K562 (cell line): Measurements from ENCODE around the gene HNRNPA3. TPM values are rescaled to one million over a fixed set of nuclear protein-coding genes. Genes with fewer than 3 reads are reported as not detected.

Source experiments
- ATAC-seq: fragments of 200-7000 bp; cut with Tn5 transposase; 3 replicates; pipeline ENCODE4 v1.9.1; 2020; ENCODE audit warnings: moderate library complexity
- BruUV-seq: library from RNA; stranded (reverse); fragments of 400-500 nt; replicated peaks from 2 replicates; lab custom pipeline; 2021; lab: Mats Ljungman, UMichigan
- CTCF ChIA-PET: fragments of 300-600 bp; formaldehyde crosslinking; extraction: SDS; loops from one replicate; lab custom pipeline; 2021; ENCODE audit warnings: low intra/inter-chr PET ratio; lab: Yijun Ruan, JAX
- POLR2A ChIA-PET: fragments of 300-600, 350-650 bp; sonication (Branson Sonifier 250); formaldehyde crosslinking; extraction: SDS; loops from one replicate; lab custom pipeline; 2021; ENCODE audit warnings: antibody characterized with exemption, inconsistent platforms; lab: Yijun Ruan, JAX
- DNase-seq, 4 experiments: peaks; one replicate each; pipeline versions ENCODE4 v3.0.0 to v3.0.0-alpha.2; 2011 to 2018; ENCODE audit warnings: low spot score in 3 of 4, mixed read lengths in 3 of 4; ENCODE audit errors: extremely low read depth in 1 of 4
- FAIRE-seq: peaks from 2 replicates; lab custom pipeline; 2011; peaks lifted over from hg19 to GRCh38; lab: Jason Lieb, UNC
- H2AFZ ChIP-seq: 2 replicates; pipeline ENCODE4 v1.6.0; 2011; ENCODE audit warnings: low read depth, low read length, control low read depth, inconsistent platforms
- H3K27ac ChIP-seq: fragments of 200-600 bp; 3 replicates; pipeline ENCODE4 v1.8.0; 2011; ENCODE audit warnings: low read depth, mild to moderate bottlenecking, control low read depth, inconsistent platforms, low read length, moderate library complexity, mixed read lengths; ENCODE audit errors: extremely low read depth
- H3K27me3 ChIP-seq, 2 experiments: fragments of 300-600 bp in 1 of 2; 2 replicates in 1 of 2; 3 replicates in 1 of 2; pipeline versions ENCODE4 v1.6.0 to v1.8.0; 2011; ENCODE audit warnings: inconsistent platforms in 2 of 2, low read length in 2 of 2, mild to moderate bottlenecking in 1 of 2, mixed read lengths in 1 of 2, moderate library complexity in 1 of 2; ENCODE audit not compliant: control insufficient read depth in 2 of 2, insufficient read depth in 2 of 2
- H3K36me3 ChIP-seq: fragments of 300-600 bp; 3 replicates; pipeline ENCODE4 v1.8.0; 2011; ENCODE audit warnings: mild to moderate bottlenecking, low read length, inconsistent platforms; ENCODE audit not compliant: control insufficient read depth, insufficient read depth
- H3K4me1 ChIP-seq, 2 experiments: fragments of 200-600 bp in 1 of 2; replicated peaks in 1 of 2; 2 replicates in 1 of 2; 3 replicates in 1 of 2; pipeline versions ENCODE4 v1.5.1 to v1.8.0; 2011; ENCODE audit warnings: inconsistent platforms in 2 of 2, low read length in 2 of 2, mild to moderate bottlenecking in 1 of 2, mixed read lengths in 1 of 2, moderate library complexity in 1 of 2; ENCODE audit not compliant: control insufficient read depth in 2 of 2, insufficient read depth in 2 of 2
- H3K4me2 ChIP-seq: 2 replicates; pipeline ENCODE4 v1.6.1; 2011; ENCODE audit warnings: low read length, control low read depth, inconsistent platforms, mixed read lengths; ENCODE audit not compliant: insufficient read depth
- H3K4me3 ChIP-seq: fragments of 200-600 bp; sonication (generic), shearing (Covaris generic); 2 replicates; pipeline ENCODE4 v1.5.1; 2016; ENCODE audit warnings: control low read depth, inconsistent platforms
- H3K79me2 ChIP-seq: fragments of 200-600 bp; 3 replicates; pipeline ENCODE4 v1.8.0; 2011; ENCODE audit warnings: low read length, inconsistent platforms; ENCODE audit not compliant: control insufficient read depth, insufficient read depth
- H3K9ac ChIP-seq, 2 experiments: 2 replicates each; pipeline versions ENCODE4 v1.6.0 to v1.6.1; 2011; ENCODE audit warnings: low read depth in 2 of 2, low read length in 2 of 2, control low read depth in 1 of 2, inconsistent platforms in 1 of 2, mild to moderate bottlenecking in 1 of 2, mixed read lengths in 1 of 2; ENCODE audit not compliant: insufficient read depth in 1 of 2
- H3K9me1 ChIP-seq: one replicate; pipeline ENCODE4 v1.6.0; 2011; ENCODE audit warnings: inconsistent platforms, mild to moderate bottlenecking, low read length, moderate library complexity; ENCODE audit not compliant: control insufficient read depth, insufficient read depth
- H3K9me3 ChIP-seq: replicated peaks from 2 replicates; pipeline ENCODE4 v1.5.1; 2011; ENCODE audit warnings: low read depth, low read length, inconsistent platforms; ENCODE audit not compliant: control insufficient read depth, insufficient read depth
- H4K20me1 ChIP-seq: replicated peaks from 2 replicates; pipeline ENCODE4 v1.6.1; 2011; ENCODE audit warnings: low read length, inconsistent platforms, mixed read lengths; ENCODE audit not compliant: control insufficient read depth, insufficient read depth
- ASH1L ChIP-seq: fragments of 450-650 bp; IDR thresholded peaks from 2 replicates; pipeline ENCODE4 v1.6.1; 2018; ENCODE audit warnings: borderline replicate concordance, mild to moderate bottlenecking, low read depth; ENCODE audit not compliant: partially characterized antibody
- BACH1 ChIP-seq: fragments of 200-800 bp; sonication (Bioruptor generic); IDR thresholded peaks from 2 replicates; pipeline ENCODE4 v1.6.1; 2016; ENCODE audit warnings: missing genetic modification characterization, missing compliant biosample characterization
- CHD1 ChIP-seq: fragments of 200-600 bp; sonication (generic); IDR thresholded peaks from one replicate; pipeline ENCODE4 v1.6.1; 2012; ENCODE audit warnings: mild to moderate bottlenecking, moderate library complexity, low read length, inconsistent platforms
- MAFG ChIP-seq: fragments of 450-650 bp; conservative IDR thresholded peaks from 2 replicates; pipeline ENCODE4 v1.6.1; 2016; ENCODE audit warnings: missing genetic modification characterization, missing compliant biosample characterization
- PHF8 ChIP-seq: fragments of 200-600 bp; sonication (generic); IDR thresholded peaks from 2 replicates; pipeline ENCODE4 v1.6.1; 2012; ENCODE audit warnings: mixed run types, mild to moderate bottlenecking, inconsistent platforms, low read length, moderate library complexity, borderline replicate concordance
- POLR2A ChIP-seq: fragments of 450-650 bp; conservative IDR thresholded peaks from 2 replicates; pipeline ENCODE4 v1.6.1; 2016
- RBM25 ChIP-seq: fragments of 200-400 bp; formaldehyde crosslinking; IDR thresholded peaks from 2 replicates; pipeline ENCODE4 v1.6.1; 2018; ENCODE audit warnings: low read length, low read depth, moderate library complexity; ENCODE audit not compliant: severe bottlenecking
- RFX7 ChIP-seq: fragments of 250-450 bp; sonication (Bioruptor Pico); IDR thresholded peaks from 2 replicates; pipeline ENCODE4 v1.5.1; 2021; ENCODE audit warnings: mild to moderate bottlenecking
- SETDB1 ChIP-seq: IDR thresholded peaks from one replicate; pipeline ENCODE4 v1.6.1; 2012; ENCODE audit warnings: low read length, control low read depth, inconsistent platforms
- ZNF165 ChIP-seq: fragments of 250-450 bp; sonication (Bioruptor Pico); IDR thresholded peaks from 2 replicates; pipeline ENCODE4 v1.4.0; 2020; ENCODE audit warnings: borderline replicate concordance
- WGBS: fragments of 100-300 bp; shearing (Covaris generic); methylation state at CpG from one replicate; pipeline ENCODE4 v1.1.6; 2016; ENCODE audit warnings: low coverage, mixed read lengths; ENCODE audit not compliant: insufficient coverage; ENCODE audit errors: missing lambda C conversion rate; 5-methylcytosine and 5-hydroxymethylcytosine counted together
- in situ Hi-C: fragments of 300-500 bp; cut with MboI; formaldehyde crosslinking; loops from 4 replicates; pipeline ENCODE4 v1.15.0; 2018; ENCODE audit warnings: inconsistent platforms, mixed read lengths
- intact Hi-C: fragments of 100-400 bp; cut with micrococcal nuclease; formaldehyde crosslinking; loops from 2 replicates; pipeline ENCODE4 v1.14.2; 2022
- polyA plus RNA-seq, 8 experiments: library from polyadenylated mRNA; depleted of rRNA in 4 of 8; stranded (reverse) in 5 of 8; unstranded in 3 of 8; fragments of >200 nt; fragmentation: Nextera tagmentation in 2 of 8; fragmentation: Illumina TruSeq in 1 of 8; extraction: Ambion mirVana in 2 of 8; extraction: Trizol in 1 of 8; gene quantifications; 2 replicates each; pipeline versions ENCODE4 v1.2.1 to v1.2.3, GENCODE V29; 2011 to 2014; ENCODE audit warnings: inconsistent platforms in 1 of 8, missing spikeins in 1 of 8
- total RNA-seq, 7 experiments: library from RNA; depleted of rRNA in 6 of 7; stranded (reverse); fragments of >200 nt in 6 of 7; fragmentation: Illumina TruSeq in 2 of 7; extraction: Trizol in 2 of 7; gene quantifications; 2 replicates each; pipeline versions ENCODE4 v1.2.1 to v1.2.3, GENCODE V29; 2011 to 2021; ENCODE audit warnings: low replicate concordance in 1 of 7
- TF ChIP-seq, protein P1 (sequence below): fragments of 150-350 bp; IDR thresholded peaks from 2 replicates; pipeline ENCODE4 v1.6.1; 2014; ENCODE audit warnings: low read depth, mild to moderate bottlenecking, low read length, borderline replicate concordance
- TF ChIP-seq, protein P2 (sequence below), 2 experiments: fragments of 450-650 bp in 1 of 2; IDR thresholded peaks; 2 replicates each; pipeline ENCODE4 v1.6.1; 2011 to 2017; ENCODE audit warnings: low read depth in 2 of 2, antibody characterized with exemption in 1 of 2, borderline replicate concordance in 1 of 2, low read length in 1 of 2, mild to moderate bottlenecking in 1 of 2, mixed read lengths in 1 of 2; ENCODE audit not compliant: control insufficient read depth in 1 of 2

HNRNPA3 gene
- total and polyA plus RNA-seq, 9 of the 15 experiments (the other 6 are each of a cell fraction or from before 2014, with no cell fraction given) = 72.8 to 428 (median 192) TPM

DNA sequence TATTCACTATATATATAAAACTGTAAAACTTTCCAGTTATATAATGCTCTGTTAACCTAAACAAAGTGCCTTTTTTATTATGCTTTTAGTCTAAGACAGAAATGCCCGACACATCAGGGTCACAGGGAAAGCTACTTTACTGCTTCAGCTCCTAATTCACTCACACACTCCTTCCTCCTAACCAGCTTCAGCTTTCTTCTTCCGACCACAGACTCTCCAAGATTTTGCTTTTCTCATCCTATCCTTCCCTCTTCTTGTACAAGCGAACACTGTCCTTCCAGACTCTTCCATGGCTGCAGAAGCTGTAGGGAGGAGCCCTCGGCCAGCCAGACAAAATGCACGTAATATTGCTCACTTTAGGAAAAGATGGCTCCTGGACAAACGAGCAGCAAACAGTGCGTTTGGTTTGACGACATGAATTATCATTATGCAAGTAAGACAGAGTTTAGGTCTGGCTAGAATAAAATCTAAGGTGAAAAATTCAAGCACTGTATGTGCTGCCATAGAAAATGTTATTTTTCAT, 47.5 kb upstream of the HNRNPA3 start:
- ATAC-seq = peak; percentile 44
- peak; percentile 48 for FAIRE-seq
- TF ChIP-seq PHF8 (no peak), SETDB1 (no peak), ASH1L (no peak), MAFG (tag) (no peak), CHD1 (no peak), BACH1 (tag) (no peak; the same call in 1 of the 2 replicates), POLR2A (no peak), ZNF165 (CRISPR knock-in tag) (peak; percentile 87; the same call in 1 of the 2 replicates), RFX7 (CRISPR knock-in tag) (no peak), RBM25 (no peak)
- TF ChIP-seq, protein P1, sequence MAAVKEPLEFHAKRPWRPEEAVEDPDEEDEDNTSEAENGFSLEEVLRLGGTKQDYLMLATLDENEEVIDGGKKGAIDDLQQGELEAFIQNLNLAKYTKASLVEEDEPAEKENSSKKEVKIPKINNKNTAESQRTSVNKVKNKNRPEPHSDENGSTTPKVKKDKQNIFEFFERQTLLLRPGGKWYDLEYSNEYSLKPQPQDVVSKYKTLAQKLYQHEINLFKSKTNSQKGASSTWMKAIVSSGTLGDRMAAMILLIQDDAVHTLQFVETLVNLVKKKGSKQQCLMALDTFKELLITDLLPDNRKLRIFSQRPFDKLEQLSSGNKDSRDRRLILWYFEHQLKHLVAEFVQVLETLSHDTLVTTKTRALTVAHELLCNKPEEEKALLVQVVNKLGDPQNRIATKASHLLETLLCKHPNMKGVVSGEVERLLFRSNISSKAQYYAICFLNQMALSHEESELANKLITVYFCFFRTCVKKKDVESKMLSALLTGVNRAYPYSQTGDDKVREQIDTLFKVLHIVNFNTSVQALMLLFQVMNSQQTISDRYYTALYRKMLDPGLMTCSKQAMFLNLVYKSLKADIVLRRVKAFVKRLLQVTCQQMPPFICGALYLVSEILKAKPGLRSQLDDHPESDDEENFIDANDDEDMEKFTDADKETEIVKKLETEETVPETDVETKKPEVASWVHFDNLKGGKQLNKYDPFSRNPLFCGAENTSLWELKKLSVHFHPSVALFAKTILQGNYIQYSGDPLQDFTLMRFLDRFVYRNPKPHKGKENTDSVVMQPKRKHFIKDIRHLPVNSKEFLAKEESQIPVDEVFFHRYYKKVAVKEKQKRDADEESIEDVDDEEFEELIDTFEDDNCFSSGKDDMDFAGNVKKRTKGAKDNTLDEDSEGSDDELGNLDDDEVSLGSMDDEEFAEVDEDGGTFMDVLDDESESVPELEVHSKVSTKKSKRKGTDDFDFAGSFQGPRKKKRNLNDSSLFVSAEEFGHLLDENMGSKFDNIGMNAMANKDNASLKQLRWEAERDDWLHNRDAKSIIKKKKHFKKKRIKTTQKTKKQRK = no peak
- TF ChIP-seq, protein P2, sequence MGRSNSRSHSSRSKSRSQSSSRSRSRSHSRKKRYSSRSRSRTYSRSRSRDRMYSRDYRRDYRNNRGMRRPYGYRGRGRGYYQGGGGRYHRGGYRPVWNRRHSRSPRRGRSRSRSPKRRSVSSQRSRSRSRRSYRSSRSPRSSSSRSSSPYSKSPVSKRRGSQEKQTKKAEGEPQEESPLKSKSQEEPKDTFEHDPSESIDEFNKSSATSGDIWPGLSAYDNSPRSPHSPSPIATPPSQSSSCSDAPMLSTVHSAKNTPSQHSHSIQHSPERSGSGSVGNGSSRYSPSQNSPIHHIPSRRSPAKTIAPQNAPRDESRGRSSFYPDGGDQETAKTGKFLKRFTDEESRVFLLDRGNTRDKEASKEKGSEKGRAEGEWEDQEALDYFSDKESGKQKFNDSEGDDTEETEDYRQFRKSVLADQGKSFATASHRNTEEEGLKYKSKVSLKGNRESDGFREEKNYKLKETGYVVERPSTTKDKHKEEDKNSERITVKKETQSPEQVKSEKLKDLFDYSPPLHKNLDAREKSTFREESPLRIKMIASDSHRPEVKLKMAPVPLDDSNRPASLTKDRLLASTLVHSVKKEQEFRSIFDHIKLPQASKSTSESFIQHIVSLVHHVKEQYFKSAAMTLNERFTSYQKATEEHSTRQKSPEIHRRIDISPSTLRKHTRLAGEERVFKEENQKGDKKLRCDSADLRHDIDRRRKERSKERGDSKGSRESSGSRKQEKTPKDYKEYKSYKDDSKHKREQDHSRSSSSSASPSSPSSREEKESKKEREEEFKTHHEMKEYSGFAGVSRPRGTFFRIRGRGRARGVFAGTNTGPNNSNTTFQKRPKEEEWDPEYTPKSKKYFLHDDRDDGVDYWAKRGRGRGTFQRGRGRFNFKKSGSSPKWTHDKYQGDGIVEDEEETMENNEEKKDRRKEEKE (IDR thresholded peaks at IDR 0.05; ENCODE audit: borderline replicate concordance in 1 of 2, control insufficient read depth in 1 of 2, low read depth in 2 of 2, low read length in 1 of 2) = no peak

More for the DNA sequence above, 47.5 kb upstream of the HNRNPA3 start:
- Histone ChIP-seq H3K79me2 (no peaks in the 10 kb centered on the region), H3K4me1 (peaks cover 15 to 40% of the 10 kb centered on the region in 2 experiments), H3K27me3 (no peaks in the 10 kb centered on the region), H3K4me3 (no peak overlapping the region), H3K9ac (peak overlapping the region; percentile 57 to 68; a peak in 3 of 4 replicates), H4K20me1 (no peaks in the 10 kb centered on the region), H3K4me2 (peak overlapping the region; percentile 71), H3K27ac (peak overlapping the region; percentile 71), H3K36me3 (no peaks in the 10 kb centered on the region), H3K9me1 (no peaks in the 10 kb centered on the region), H2AFZ (peak overlapping the region; percentile 98), H3K9me3 (no peaks in the 10 kb centered on the region)
- ChIA-PET CTCF (interaction anchor here (0.7 to 4.1 kb wide), 9 partner anchors 48 to 559 kb away, joined by 3 to 80 read pairs (median 6); partner anchors contain the start of gene HNRNPA3), POLR2A (interaction anchor here (0.7 to 3.3 kb wide), 20 partner anchors 8 to 439 kb away, joined by 3 to 25 read pairs (median 4); partner anchors contain the start of genes HNRNPA3 and NFE2L2)
- BruUV-seq = no TSS peak
- peak in 1 of 4 experiments; percentile 53 for DNase-seq
- 32% methylated on average over 8 of the region's 8 CpGs for WGBS
- in situ Hi-C loops (loop anchor here (5.0 to 10.0 kb wide), 6 partner anchors 92 to 590 kb away; no protein-coding TSS in a partner anchor), intact Hi-C loops (loop anchor here (10.0 kb wide), 2 partner anchors 320 to 470 kb away; no protein-coding TSS in a partner anchor)
